GM18858 (cell line): Measurements from ENCODE around the gene IMMP1L.
"Not testable (repeated sequence)": the region's sequence is repeated elsewhere in the genome, so short reads cannot be mapped to it uniquely, and the experiment has no call there.

Experiments used
- ATAC-seq: cut with Tn5 transposase; IDR thresholded peaks from one replicate; pipeline ENCODE4 v1.9.1; 2021; ENCODE audit not compliant: unreplicated experiment

The IMMP1L gene

GRCh38 chr11:31509429-31510345, at the start of gene IMMP1L, which contains the start of gene ELP4:
IMMP1L (minus strand) TSS chr11:31509622; CDS start chr11:31463276, 46,346 bp downstream.
ELP4 (plus strand) TSS chr11:31509767; CDS start chr11:31509785, 18 bp downstream.
- ATAC-seq: peak; percentile 100

- no peak for ATAC-seq
These were observed 48.6 kb upstream of the IMMP1L start for GRCh38 chr11:31558001-31558400.

DNA sequence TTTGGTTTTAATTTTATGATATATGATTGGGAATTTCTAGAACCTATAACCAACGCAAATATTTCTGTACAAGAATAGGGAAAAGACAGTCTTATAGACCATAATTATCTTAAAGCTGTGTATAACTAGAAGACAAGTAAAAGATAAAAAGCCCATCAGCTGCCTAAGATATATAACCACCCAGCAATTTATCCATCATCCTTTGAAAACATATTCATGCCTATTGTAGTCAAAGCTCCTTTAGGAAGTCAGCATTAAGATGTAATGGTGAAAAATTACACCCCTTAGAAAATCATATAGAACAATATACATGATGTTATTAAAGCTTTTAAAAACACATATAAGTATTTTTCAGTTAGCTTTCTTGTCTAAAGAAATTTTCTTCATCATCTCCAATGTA, 46.5 kb upstream of the IMMP1L start:
- ATAC-seq: no peak

- ATAC-seq: no peak
These were observed 33.4 kb upstream of the IMMP1L start for GRCh38 chr11:31542862-31543261.

DNA sequence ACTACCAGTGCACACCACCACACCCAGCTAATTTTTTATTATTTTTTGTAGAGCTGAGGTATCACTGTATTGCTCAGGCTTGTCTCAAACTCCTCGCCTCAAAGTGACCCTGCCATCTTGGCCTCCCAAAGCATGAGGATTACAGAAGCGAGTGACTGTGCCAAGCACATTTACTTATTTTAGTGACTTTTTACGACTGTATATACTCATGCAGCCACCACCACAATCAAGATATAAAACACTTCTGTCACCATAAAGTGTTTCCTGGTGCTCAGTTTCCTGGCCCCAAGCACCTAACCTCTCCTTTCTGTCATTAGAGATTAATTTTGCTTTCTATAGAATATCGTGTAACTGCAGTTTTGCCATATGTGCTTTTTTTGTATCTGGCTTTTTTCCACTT, 26.1 kb upstream of the IMMP1L start:
- ATAC-seq: no peak

- ATAC-seq: no peak
These were observed 21.9 kb upstream of the IMMP1L start for GRCh38 chr11:31531293-31531692.

DNA sequence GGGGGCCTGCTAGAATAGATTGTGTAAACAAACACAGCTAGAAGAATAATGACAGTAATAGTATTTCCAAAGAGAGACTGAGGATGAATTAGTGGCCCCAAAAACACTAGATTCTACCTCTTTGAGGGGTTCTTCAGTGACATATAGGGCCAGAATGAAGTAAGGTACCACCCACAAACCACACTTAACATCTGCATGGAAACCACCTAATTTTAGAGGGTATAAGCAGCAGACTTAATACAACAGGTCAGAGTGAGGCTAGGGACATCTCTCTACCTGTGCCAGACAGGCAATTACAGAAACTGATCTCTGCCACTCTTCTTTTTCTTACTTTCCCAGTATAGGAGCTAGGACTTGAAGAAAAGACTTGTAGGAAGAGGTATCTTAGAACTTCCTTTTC, 20.3 kb upstream of the IMMP1L start:
- ATAC-seq: no peak

GRCh38 chr11:31529189-31529588, 19.8 kb upstream of the IMMP1L start:
- no peak for ATAC-seq

GRCh38 chr11:31521497-31522150, 12.2 kb upstream of the IMMP1L start:
- no peak for ATAC-seq

- ATAC-seq: no peak
These were observed 2.7 kb upstream of the IMMP1L start for GRCh38 chr11:31512117-31512516.

DNA sequence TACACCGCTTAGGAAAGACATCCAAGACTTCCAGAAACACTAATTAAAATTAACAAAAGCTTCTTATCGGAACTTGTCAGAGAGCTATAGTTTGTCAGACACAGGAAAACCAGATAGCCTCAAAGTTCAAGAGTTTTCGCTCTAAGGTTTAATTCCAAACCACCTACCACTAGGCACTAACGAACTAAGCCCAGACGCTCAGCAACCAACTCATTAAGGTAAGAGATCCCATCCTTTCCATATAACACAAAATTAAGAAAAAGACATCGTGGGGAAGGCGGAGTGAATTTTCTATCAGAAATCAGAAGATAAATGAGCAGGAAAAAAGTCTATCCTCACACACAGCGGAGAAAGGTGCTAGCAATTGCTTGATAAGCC, 382 bp downstream of the IMMP1L start:
- no peak for ATAC-seq

GRCh38 chr11:31500560-31500959, 8.9 kb downstream of the IMMP1L start:
- ATAC-seq: no peak

- no peak for ATAC-seq
These were observed 9.7 kb downstream of the IMMP1L start for GRCh38 chr11:31499576-31500178.

GRCh38 chr11:31493762-31494161, 15.7 kb downstream of the IMMP1L start:
- not testable (repeated sequence) for ATAC-seq

DNA sequence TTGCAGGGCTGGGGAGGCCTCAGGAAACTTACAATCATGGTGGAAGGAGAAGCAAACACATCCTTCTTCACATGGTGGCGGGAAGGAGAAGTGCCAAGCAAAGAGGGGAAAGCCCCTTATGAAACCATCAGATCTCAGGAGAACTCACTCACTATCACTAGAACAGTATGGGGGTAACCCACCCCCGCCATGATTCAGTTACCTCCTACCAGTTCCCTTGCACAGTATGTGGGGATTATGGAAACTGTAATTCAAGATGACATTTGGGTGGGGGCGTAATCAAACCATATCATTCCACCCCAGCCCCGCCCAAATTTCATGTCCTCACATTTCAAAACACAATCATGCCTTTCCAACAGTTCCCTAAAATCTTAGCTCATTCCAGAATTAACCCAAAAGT, 16.2 kb downstream of the IMMP1L start:
- no peak for ATAC-seq

GRCh38 chr11:31492320-31492913, 17.0 kb downstream of the IMMP1L start:
- no peak for ATAC-seq

- ATAC-seq: no peak
These were observed 21.6 kb downstream of the IMMP1L start for GRCh38 chr11:31487848-31488247.

DNA sequence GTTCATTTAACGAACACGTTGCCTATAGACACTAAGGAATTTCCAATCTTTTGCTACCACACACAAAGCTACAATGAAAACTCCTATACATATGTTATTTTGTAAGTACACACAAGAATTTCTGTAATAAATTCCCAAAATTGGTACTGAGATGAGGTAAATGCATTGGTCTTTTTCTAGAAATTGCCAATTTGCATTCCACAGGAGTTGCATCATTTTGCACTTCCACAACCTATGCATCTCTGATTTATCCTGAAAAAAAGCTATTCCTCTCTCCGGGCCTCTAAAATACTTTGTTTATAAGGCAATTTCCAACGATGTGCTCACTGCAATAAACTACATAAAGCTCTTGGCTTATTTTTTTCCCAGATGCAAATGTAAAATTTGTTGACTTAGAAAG, 24.9 kb downstream of the IMMP1L start:
- ATAC-seq: no peak

DNA sequence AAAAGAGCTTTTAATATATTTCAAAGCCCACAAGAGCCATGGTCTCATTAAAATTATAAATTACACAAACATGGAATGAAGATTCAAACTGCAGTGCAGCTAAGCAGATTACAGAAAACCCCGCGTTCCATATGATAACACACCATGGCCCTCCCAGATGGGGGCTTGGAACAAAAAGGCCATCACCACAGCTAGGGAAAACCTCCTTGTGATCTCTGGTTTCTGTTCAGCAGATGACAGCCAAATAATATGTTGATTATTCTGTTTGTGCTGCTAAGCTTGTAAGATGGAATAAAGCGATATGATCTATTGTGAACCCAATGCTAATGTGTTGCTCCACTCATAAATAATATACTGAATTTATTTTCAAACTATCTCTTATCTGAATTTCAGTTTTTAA, 28.5 kb downstream of the IMMP1L start:
- ATAC-seq: no peak

DNA sequence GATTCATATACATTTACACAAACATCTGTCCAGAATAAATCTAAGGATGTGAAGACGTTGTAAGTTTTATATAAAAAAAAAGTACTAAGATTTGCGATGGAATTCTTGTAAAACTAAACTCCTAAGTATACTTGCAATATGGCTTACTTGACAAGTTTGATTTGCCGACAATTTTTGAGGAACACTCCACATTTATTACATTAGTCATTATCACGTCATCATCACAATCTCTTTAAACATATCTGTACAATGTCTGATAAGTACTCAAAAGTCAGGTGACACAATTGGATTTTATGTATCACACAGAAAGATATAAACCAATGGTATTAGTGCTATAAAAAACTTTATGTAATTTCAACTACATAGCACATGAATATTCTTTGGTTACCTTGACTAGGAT, 30.4 kb downstream of the IMMP1L start:
- ATAC-seq: no peak

DNA sequence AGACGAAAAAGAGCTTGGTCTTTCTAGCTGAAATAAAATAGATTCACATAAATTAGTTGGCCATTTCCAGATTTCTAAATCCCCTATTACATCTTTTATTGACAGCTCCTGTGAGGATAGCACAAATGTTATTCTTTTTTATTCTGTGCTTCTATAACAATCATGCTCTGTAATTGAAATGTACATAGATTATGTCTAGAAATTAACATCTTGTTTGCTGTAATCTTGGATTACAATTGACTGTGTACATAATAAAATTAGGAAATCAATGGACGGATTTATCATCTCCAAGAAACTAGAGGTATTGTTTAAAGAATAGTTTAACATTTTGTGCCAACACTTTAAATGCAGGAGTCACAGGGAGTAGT, 31.2 kb downstream of the IMMP1L start:
- no peak for ATAC-seq
